GM10266 (cell line): ENCODE results near the gene BMP15.

Experiments used
- DNase-seq: peaks from one replicate; pipeline ENCODE4 v3.0.0; 2012; ENCODE audit errors: extremely low spot score
- CTCF ChIP-seq: IDR thresholded peaks from 2 replicates; pipeline ENCODE4 v1.5.1; 2012; ENCODE audit warnings: mild to moderate bottlenecking, low read depth; ENCODE audit not compliant: control insufficient read depth, insufficient read depth; ENCODE audit errors: missing control alignments

BMP15 gene

GRCh38 chrX:50881028-50881427 lies 29.5 kb upstream of the BMP15 start:
- no peak for DNase-seq
- TF ChIP-seq CTCF: no peak

GRCh38 chrX:50888884-50889283 lies 21.7 kb upstream of the BMP15 start:
- DNase-seq: no peak
- no peak for TF ChIP-seq CTCF

GRCh38 chrX:50889582-50889981 lies 21.0 kb upstream of the BMP15 start:
- TF ChIP-seq CTCF: no peak
- DNase-seq: no peak

- TF ChIP-seq CTCF: no peak
- no peak for DNase-seq
These were observed 17.5 kb upstream of the BMP15 start for GRCh38 chrX:50893047-50893446.

GRCh38 chrX:50893466-50893865 lies 17.1 kb upstream of the BMP15 start:
- TF ChIP-seq CTCF: no peak
- no peak for DNase-seq

- no peak for TF ChIP-seq CTCF
- no peak for DNase-seq
These were observed 5.2 kb upstream of the BMP15 start for GRCh38 chrX:50905334-50905733.

- no peak for DNase-seq
- no peak for TF ChIP-seq CTCF
These were observed 3.0 kb downstream of the BMP15 start for GRCh38 chrX:50913520-50913919.
